Keratinocyte (primary cell): ENCODE measurements around the gene BAIAP2. TPM values are rescaled to one million over a fixed set of nuclear protein-coding genes. Genes with fewer than 3 reads are reported as not detected.

Source experiments
- DNase-seq: peaks from one replicate; pipeline ENCODE4 v3.0.0-alpha.2; 2011; ENCODE audit warnings: low read depth, missing footprints, low spot score
- FAIRE-seq: peaks from 2 replicates; lab custom pipeline; 2011; peaks lifted over from hg19 to GRCh38; lab: Jason Lieb, UNC
- H2AFZ ChIP-seq: 2 replicates; pipeline ENCODE4 v1.6.0; 2012; ENCODE audit warnings: low read length, control low read depth, inconsistent platforms; ENCODE audit not compliant: control insufficient read depth
- H3K27ac ChIP-seq: 2 replicates; pipeline ENCODE4 v1.5.1; 2011; ENCODE audit warnings: low read length; ENCODE audit not compliant: control insufficient read depth, insufficient read depth
- H3K27me3 ChIP-seq: 3 replicates; pipeline ENCODE4 v1.6.0; 2011; ENCODE audit warnings: low read length; ENCODE audit not compliant: control insufficient read depth, insufficient read depth; ENCODE audit errors: extremely low read depth
- H3K36me3 ChIP-seq, 2 experiments: 2 replicates in 1 of 2; 3 replicates in 1 of 2; pipeline ENCODE4 v1.5.1; 2011; ENCODE audit warnings: low read length in 2 of 2, mild to moderate bottlenecking in 1 of 2; ENCODE audit not compliant: control insufficient read depth in 2 of 2, insufficient read depth in 2 of 2; ENCODE audit errors: extremely low read depth in 1 of 2
- H3K4me1 ChIP-seq: 3 replicates; pipeline ENCODE4 v1.5.1; 2011; ENCODE audit warnings: low read length; ENCODE audit not compliant: control insufficient read depth, insufficient read depth; ENCODE audit errors: extremely low read depth
- H3K4me2 ChIP-seq: 3 replicates; pipeline ENCODE4 v1.6.0; 2011; ENCODE audit warnings: low read depth, low read length; ENCODE audit not compliant: control insufficient read depth, insufficient read depth; ENCODE audit errors: extremely low read depth
- H3K4me3 ChIP-seq, 3 experiments: fragments of 200-600 bp in 1 of 3; sonication (generic) in 1 of 3; 2 replicates in 2 of 3; 3 replicates in 1 of 3; pipeline ENCODE4 v1.5.1; 2011 to 2016; ENCODE audit warnings: low read length in 3 of 3, mild to moderate bottlenecking in 3 of 3, control low read depth in 2 of 3, inconsistent platforms in 1 of 3, low read depth in 1 of 3, mixed read lengths in 1 of 3, mixed run types in 1 of 3, moderate library complexity in 1 of 3; ENCODE audit not compliant: control insufficient read depth in 2 of 3, insufficient read depth in 2 of 3; ENCODE audit errors: extremely low read depth in 1 of 3
- H3K79me2 ChIP-seq: 2 replicates; pipeline ENCODE4 v1.6.0; 2012; ENCODE audit warnings: low read length; ENCODE audit not compliant: control insufficient read depth, insufficient read depth
- H3K9ac ChIP-seq: 3 replicates; pipeline ENCODE4 v1.6.0; 2011; ENCODE audit warnings: low read length; ENCODE audit not compliant: control insufficient read depth, insufficient read depth; ENCODE audit errors: extremely low read depth
- H3K9me1 ChIP-seq: 3 replicates; pipeline ENCODE4 v1.6.0; 2011; ENCODE audit warnings: low read length; ENCODE audit not compliant: control insufficient read depth, insufficient read depth; ENCODE audit errors: extremely low read depth
- H3K9me3 ChIP-seq: 2 replicates; pipeline ENCODE4 v1.5.1; 2012; ENCODE audit warnings: low read depth, low read length; ENCODE audit not compliant: control insufficient read depth
- H4K20me1 ChIP-seq: 3 replicates; pipeline ENCODE4 v1.6.0; 2011; ENCODE audit warnings: low read length; ENCODE audit not compliant: control insufficient read depth, insufficient read depth; ENCODE audit errors: extremely low read depth
- EZH2 ChIP-seq: IDR thresholded peaks from one replicate; pipeline ENCODE4 v1.6.1; 2012; ENCODE audit warnings: inconsistent platforms, mild to moderate bottlenecking, low read length, moderate library complexity
- dilution Hi-C: fragments of 300-500 bp; cut with MboI; formaldehyde crosslinking; loops from one replicate; pipeline ENCODE4 v1.7.0; 2020; ENCODE audit warnings: low sequenced_read_pairs; ENCODE audit not compliant: extremely low pct_ligation_motif_present
- polyA plus RNA-seq, 5 experiments: library from polyadenylated mRNA; depleted of rRNA in 3 of 5; stranded (reverse) in 3 of 5; stranded (forward) in 1 of 5; unstranded in 1 of 5; fragments of >200 nt; gene quantifications; 1 replicate in 1 of 5; 2 replicates in 3 of 5; 3 replicates in 1 of 5; pipeline versions ENCODE4 v1.2.1 to v1.2.3, GENCODE V29; 2011 to 2012; ENCODE audit warnings: missing spikeins in 2 of 5, low read depth in 1 of 5, low replicate concordance in 1 of 5
- TF ChIP-seq, protein P1 (sequence below), 3 experiments: IDR thresholded peaks in 1 of 3; conservative IDR thresholded peaks in 1 of 3; optimal IDR thresholded peaks in 1 of 3; 2 replicates in 2 of 3; 3 replicates in 1 of 3; pipeline versions ENCODE3 to v1.5.1; 2011; ENCODE audit warnings: low read length in 3 of 3, mild to moderate bottlenecking in 3 of 3, moderate library complexity in 2 of 3, control low read depth in 1 of 3, inconsistent platforms in 1 of 3; ENCODE audit not compliant: insufficient read depth in 2 of 3; ENCODE audit errors: extremely low read depth in 1 of 3

The BAIAP2 gene
- polyA plus RNA-seq, 1 donor (not counting 4 experiments of a cell fraction or from before 2014, with no cell fraction given) = 56.7 TPM

DNA sequence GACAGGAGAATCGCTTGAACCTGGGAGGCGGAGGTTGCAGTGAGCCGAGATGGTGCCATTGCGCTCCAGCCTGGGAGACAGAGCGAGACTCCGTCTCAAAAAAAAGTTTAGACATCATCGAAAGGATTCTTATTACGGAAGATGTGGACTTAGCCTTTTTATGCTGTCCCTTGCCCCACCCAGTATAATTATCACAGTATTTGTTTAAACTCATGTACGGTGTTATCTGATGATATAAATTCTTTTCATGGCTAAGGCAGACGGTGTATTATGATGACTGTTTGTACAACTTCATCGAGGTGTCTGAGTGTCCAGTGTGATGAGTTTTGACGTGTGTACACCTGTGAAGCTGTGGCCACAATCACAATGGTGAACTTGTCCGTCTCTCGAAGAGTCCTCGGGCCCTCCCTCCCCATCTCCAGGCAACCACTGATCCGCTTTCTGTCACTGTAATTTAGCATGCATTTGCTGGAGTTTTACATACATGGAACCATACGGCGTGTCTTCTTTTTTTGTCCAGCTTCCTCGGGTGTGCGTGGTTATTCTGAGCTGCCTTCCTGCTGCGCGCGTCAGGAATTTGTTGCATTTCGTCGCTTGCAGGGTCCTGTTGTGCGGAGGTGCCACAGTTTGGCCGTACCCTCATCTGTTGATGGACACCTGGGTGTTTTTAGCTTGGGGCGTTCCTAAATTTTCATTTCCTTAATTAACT, 26.2 kb downstream of the BAIAP2 start:
- Histone ChIP-seq H3K27ac (no peak overlapping the region), H3K4me1 (peaks cover 73% of the 10 kb centered on the region), H3K4me2 (no peak overlapping the region), H4K20me1 (peaks cover 24% of the 10 kb centered on the region), H3K79me2 (peaks cover 75% of the 10 kb centered on the region), H2AFZ (no peak overlapping the region), H3K9ac (no peak overlapping the region), H3K27me3 (no peaks in the 10 kb centered on the region), H3K9me3 (no peaks in the 10 kb centered on the region), H3K4me3 (no peak overlapping the region), H3K36me3 (peaks cover 24 to 63% of the 10 kb centered on the region in 2 experiments), H3K9me1 (peaks cover 16% of the 10 kb centered on the region)
- dilution Hi-C loops = no loop called here
- FAIRE-seq (no peak), DNase-seq (no peak)
- TF ChIP-seq, protein P1, sequence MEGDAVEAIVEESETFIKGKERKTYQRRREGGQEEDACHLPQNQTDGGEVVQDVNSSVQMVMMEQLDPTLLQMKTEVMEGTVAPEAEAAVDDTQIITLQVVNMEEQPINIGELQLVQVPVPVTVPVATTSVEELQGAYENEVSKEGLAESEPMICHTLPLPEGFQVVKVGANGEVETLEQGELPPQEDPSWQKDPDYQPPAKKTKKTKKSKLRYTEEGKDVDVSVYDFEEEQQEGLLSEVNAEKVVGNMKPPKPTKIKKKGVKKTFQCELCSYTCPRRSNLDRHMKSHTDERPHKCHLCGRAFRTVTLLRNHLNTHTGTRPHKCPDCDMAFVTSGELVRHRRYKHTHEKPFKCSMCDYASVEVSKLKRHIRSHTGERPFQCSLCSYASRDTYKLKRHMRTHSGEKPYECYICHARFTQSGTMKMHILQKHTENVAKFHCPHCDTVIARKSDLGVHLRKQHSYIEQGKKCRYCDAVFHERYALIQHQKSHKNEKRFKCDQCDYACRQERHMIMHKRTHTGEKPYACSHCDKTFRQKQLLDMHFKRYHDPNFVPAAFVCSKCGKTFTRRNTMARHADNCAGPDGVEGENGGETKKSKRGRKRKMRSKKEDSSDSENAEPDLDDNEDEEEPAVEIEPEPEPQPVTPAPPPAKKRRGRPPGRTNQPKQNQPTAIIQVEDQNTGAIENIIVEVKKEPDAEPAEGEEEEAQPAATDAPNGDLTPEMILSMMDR (optimal IDR thresholded peaks at IDR 0.05 in 1 of 3, IDR thresholded peaks at IDR 0.05 in 1 of 3, conservative IDR thresholded peaks at IDR 0.05 in 1 of 3; ENCODE audit: extremely low read depth in 1 of 3, insufficient read depth in 2 of 3, low read length in 3 of 3) = no peak
- TF ChIP-seq EZH2 = no peak

DNA sequence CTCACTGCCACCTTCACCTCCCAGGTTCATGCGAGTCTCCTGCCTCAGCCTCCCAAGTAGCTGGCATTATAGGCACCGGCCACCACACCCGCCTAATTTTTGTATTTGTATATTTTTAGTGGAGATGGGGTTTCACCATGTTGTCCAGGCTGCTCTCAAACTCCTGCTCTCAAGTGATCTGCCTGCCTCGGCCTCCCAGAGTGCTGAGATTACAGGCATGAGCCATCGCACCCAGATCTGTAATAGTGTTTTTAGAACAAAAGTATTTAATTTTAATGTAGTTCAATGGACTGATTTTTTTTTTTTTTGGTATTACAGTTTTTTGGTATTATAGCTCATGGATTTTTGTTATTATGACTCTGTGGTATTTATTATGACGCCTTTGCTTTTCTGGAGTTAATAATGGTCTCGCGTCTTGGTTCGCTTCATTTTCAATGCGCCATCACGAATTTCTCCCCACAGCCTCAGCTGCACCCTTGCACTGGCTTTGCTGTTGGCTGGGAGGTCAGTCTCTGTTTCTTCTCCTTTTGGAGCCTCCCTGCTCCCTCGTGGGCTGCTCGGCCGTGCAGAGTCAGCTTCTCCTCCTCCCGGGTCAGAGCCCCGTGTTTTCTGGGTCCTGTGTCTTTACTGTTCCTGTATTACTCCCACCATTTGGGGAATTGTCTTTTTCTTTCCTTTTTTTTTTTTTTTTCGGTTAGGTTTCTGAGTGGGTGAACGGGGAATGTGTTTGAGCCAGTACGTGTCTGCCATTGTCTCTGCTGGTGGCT, 27.2 kb downstream of the BAIAP2 start:
- Histone ChIP-seq H3K27me3 (no peaks in the 10 kb centered on the region), H3K4me2 (no peak overlapping the region), H3K36me3 (peaks cover 27 to 68% of the 10 kb centered on the region in 2 experiments), H3K9ac (peak overlapping the region; percentile 18), H2AFZ (no peak overlapping the region), H3K27ac (no peak overlapping the region), H4K20me1 (peaks cover 28% of the 10 kb centered on the region), H3K9me1 (peaks cover 19% of the 10 kb centered on the region), H3K9me3 (no peaks in the 10 kb centered on the region), H3K79me2 (peaks cover 84% of the 10 kb centered on the region), H3K4me1 (peaks cover 67% of the 10 kb centered on the region), H3K4me3 (no peak overlapping the region)
- dilution Hi-C loops = no loop called here
- TF ChIP-seq, protein P1 (optimal IDR thresholded peaks at IDR 0.05 in 1 of 3, IDR thresholded peaks at IDR 0.05 in 1 of 3, conservative IDR thresholded peaks at IDR 0.05 in 1 of 3; ENCODE audit: extremely low read depth in 1 of 3, insufficient read depth in 2 of 3, low read length in 3 of 3) = no peak
- no peak for TF ChIP-seq EZH2
- DNase-seq (no peak), FAIRE-seq (no peak)
